NCI-H748 (cell line): ENCODE results near the gene SRSF2.
"Not testable (repeated sequence)": the region's sequence is repeated elsewhere in the genome, so short reads cannot be mapped to it uniquely, and the experiment has no call there.

Source experiments
- DNase-seq: peaks from one replicate; lab custom pipeline; 2025; ENCODE audit not compliant: unreplicated experiment; lab: John Stamatoyannopoulos, UW

Gene SRSF2

GRCh38 chr17:76721463-76721862 is 15.7 kb downstream of the SRSF2 start:
- no peak for DNase-seq

GRCh38 chr17:76720941-76721340 is 16.2 kb downstream of the SRSF2 start:
- DNase-seq = no peak

GRCh38 chr17:76720211-76720610 is 16.9 kb downstream of the SRSF2 start:
- DNase-seq = no peak

- DNase-seq = no peak
Observed at GRCh38 chr17:76718516-76718915, 18.6 kb downstream of the SRSF2 start.

GRCh38 chr17:76716839-76717215 is 20.3 kb downstream of the SRSF2 start:
- no peak for DNase-seq

GRCh38 chr17:76716146-76716838 is 20.8 kb downstream of the SRSF2 start:
- DNase-seq = no peak

GRCh38 chr17:76715496-76715830 is 21.7 kb downstream of the SRSF2 start:
- no peak for DNase-seq

GRCh38 chr17:76714822-76715495 is 22.2 kb downstream of the SRSF2 start:
- DNase-seq = peak; percentile 15

- DNase-seq = no peak
Observed at GRCh38 chr17:76714336-76714735, 22.8 kb downstream of the SRSF2 start.

GRCh38 chr17:76713765-76714164 is 23.4 kb downstream of the SRSF2 start:
- no peak for DNase-seq

- not testable (repeated sequence) for DNase-seq
Observed at GRCh38 chr17:76712321-76712720, 24.8 kb downstream of the SRSF2 start.

GRCh38 chr17:76710863-76711611 is 26.1 kb downstream of the SRSF2 start, which contains the start of gene MXRA7:
MXRA7 (minus strand) TSS chr17:76710965; CDS start chr17:76710946, 19 bp downstream.
- DNase-seq = peak; percentile 57

GRCh38 chr17:76709951-76710862 is 26.9 kb downstream of the SRSF2 start:
- DNase-seq = peak; percentile 12

- peak; percentile 49 for DNase-seq
Observed at GRCh38 chr17:76709077-76709950, 27.8 kb downstream of the SRSF2 start.

GRCh38 chr17:76707985-76708807 is 28.9 kb downstream of the SRSF2 start:
- no peak for DNase-seq

- DNase-seq = no peak
Observed at GRCh38 chr17:76706817-76707216, 30.3 kb downstream of the SRSF2 start.

- no peak for DNase-seq
Observed at GRCh38 chr17:76704805-76705204, 32.3 kb downstream of the SRSF2 start.

- DNase-seq = no peak
Observed at GRCh38 chr17:76702941-76703637, 34.0 kb downstream of the SRSF2 start.

- DNase-seq = no peak
Observed at GRCh38 chr17:76702076-76702475, 35.1 kb downstream of the SRSF2 start.
